Frontal cortex (tissue), 4 donors: ENCODE results near the gene SEMA4F. TPM values are rescaled to one million over a fixed set of nuclear protein-coding genes. Genes with fewer than 3 reads are reported as not detected.

ENCODE experiments used
- DNase-seq, 2 donors: peaks; one replicate each; pipeline ENCODE4 v3.0.0; 2012; ENCODE audit warnings: low spot score in 2 of 2
- FAIRE-seq: peaks from 2 replicates; lab custom pipeline; 2012; peaks lifted over from hg19 to GRCh38; lab: Jason Lieb, UNC
- total RNA-seq: library from RNA; depleted of rRNA; stranded (reverse); fragments of >200 nt; gene quantifications from one replicate; pipeline ENCODE4 v1.2.3, GENCODE V29; 2014
- donor health status: control.
- donor health status: control.
- donor health status: control.

The SEMA4F gene
- total RNA-seq, 1 donor from 2014 or later: 14.7 TPM

DNA sequence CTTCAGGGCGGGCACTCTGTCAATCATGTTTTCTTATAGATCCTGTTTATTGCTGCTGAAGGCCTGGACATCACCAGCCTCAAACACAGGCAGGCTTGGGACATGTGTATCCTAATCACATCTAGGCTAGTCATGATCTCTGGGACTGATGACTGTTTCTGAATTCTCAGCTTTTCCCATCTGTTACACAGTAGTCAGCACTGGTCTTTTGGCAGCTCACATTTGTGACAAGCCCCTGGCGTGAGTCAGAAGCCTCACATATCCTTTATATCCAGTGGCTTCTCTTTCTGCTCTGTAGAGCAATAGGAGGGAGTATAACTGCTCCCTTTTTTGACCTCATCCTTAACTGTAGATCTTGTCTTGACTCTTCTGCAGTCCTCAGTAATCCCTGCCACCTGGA, 4.5 kb downstream of the SEMA4F start:
- DNase-seq: no peak

GRCh38 chr2:74659462-74659861, 5.4 kb downstream of the SEMA4F start:
- no peak for DNase-seq
- no peak for FAIRE-seq

More for the DNA sequence above, 4.5 kb downstream of the SEMA4F start:
- no peak for FAIRE-seq

DNA sequence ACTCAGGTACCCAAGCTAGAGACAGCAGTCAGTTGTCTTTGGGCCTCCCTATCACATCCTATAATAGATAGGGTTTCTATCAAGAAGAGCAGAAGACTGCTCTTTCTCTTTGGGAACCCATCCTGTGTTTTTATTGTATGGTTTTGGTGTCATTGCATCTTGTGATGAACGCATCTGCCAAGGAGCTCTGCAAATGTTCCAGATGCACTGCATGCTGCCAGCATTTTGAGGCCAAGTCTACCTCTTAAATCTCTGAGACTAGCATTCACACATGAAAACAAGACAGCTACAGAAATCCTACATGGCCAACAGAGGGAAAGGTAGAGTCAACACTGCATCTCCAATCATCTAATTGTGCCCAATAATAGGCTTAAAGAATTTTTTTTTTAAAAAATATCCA, 14.0 kb downstream of the SEMA4F start:
- no peak for FAIRE-seq
- DNase-seq: no peak

- DNase-seq: no peak
- FAIRE-seq: no peak
These were observed 16.2 kb downstream of the SEMA4F start for GRCh38 chr2:74670263-74670662.

DNA sequence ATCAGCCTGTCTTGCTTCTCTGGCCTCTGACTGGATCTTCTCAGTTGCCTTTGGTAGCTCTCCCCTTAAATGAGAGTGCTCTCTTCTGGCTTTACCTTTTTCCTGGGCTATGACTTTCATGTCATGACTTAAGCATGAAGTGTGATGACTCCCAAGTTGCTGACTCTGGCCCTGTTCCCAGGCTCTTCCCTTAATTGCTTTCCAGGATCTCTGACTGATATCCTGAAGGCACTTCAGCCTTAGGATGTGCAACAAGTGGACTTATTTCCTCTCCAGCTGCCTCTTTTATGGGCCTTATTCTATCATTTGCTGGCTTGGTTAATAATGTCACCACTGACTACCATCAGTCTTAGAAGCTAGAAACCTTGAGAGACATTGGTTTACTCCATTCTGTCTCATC, 17.4 kb downstream of the SEMA4F start:
- FAIRE-seq (no peak), DNase-seq (no peak)

DNA sequence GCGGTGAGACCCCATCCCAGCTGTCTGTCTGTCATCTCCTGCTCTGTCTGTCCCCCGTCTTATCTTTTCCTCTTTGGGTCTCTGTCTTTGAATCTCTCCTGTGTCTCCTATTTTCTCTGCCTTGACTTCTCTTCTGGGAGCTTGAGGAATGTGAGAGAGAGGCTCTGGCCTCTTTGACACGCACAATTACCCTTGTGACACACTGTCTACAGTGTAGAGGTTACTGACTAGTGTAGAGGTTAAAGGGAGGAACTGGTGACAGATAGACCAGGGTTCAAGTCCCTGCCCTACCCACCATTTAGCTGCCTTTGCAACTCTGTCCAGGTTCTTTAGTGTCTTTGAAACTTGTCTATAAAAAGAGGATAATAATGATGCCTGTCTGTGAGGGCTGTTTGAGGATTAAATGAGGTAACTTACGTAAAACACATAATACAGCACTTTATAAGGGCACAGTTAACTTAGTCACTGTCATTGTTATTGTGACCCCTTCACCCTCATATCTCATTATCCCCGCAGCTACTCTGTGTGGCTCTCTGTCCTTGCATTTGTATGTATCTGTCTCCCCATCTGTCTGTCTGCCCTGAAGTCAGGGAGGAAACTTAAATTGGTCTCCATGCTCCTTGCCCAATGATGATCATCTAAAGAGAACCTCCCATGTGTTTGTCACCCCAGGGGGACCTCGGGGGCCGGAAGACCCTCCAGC, 19.9 kb downstream of the SEMA4F start:
- DNase-seq (no peak), FAIRE-seq (no peak)

DNA sequence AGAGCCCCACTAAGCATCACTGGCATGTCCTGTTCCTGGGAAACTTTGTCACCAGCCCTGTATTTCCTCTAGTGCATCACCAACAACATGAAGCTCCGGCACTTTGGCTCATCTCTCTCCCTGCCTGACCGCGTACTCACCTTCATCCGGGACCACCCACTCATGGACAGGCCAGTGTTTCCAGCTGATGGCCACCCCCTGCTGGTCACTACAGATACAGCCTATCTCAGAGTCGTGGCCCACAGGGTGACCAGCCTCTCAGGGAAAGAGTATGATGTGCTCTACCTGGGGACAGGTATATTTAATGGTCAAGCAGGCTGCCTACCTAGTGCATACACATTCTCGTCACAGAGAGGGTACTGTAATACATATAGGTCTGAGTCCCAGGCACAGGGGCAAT, 21.0 kb downstream of the SEMA4F start:
- no peak for DNase-seq

GRCh38 chr2:74676331-74676730, 22.3 kb downstream of the SEMA4F start:
- no peak for DNase-seq
- no peak for FAIRE-seq

More for the DNA sequence above, 21.0 kb downstream of the SEMA4F start:
- FAIRE-seq: no peak

DNA sequence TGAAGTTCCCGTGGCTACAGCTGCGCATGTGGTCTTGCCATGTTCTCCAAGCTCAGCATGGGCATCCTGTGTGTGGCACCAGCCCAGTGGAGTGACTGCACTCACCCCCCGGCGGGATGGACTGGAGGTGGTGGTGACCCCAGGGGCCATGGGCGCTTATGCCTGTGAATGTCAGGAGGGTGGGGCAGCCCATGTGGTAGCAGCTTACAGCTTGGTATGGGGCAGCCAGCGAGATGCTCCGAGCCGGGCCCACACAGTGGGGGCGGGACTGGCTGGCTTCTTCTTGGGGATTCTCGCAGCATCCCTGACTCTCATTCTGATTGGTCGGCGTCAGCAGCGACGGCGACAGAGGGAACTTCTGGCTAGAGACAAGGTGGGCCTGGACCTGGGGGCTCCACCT, 25.6 kb downstream of the SEMA4F start:
- no peak for DNase-seq
- no peak for FAIRE-seq

DNA sequence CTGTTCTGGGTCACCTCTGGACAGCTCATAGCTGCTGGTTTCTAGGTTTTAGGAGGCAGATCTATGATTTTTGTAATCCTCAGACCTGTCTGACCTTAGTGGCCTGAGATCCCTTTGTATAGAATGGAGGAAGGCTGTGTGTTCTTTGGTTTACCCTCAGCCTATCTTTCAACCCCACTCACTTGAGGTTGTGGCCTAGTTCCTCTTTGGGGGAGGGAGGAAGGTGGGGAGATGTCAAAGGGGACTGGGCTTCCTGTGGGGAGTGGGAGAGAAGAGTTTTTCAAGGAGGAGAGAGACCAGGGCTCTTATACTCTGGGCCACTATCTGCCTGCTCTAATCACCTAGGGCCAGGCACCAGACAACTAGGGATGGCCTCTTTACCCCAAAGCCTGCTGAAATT, 28.5 kb downstream of the SEMA4F start:
- no peak for FAIRE-seq
- no peak for DNase-seq

DNA sequence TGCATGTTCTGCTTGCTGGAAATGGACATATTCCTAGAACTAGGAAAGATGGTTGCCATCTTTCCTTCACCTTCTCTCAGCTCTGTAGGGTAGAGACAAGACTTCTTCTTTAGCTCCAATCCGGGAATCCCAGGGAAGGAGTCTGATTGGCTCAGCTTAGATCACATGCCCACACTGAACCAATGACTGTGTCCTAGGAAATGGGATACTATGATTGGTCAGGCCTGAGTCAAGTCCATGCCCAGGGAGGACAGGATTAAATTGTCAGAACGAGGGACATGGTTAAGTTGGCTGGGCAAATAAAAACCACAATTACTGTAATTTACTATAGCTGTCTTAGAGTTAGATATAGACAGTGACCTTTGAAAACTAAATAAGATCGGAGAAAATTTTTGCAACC, 31.4 kb downstream of the SEMA4F start:
- DNase-seq: no peak
- FAIRE-seq: no peak

DNA sequence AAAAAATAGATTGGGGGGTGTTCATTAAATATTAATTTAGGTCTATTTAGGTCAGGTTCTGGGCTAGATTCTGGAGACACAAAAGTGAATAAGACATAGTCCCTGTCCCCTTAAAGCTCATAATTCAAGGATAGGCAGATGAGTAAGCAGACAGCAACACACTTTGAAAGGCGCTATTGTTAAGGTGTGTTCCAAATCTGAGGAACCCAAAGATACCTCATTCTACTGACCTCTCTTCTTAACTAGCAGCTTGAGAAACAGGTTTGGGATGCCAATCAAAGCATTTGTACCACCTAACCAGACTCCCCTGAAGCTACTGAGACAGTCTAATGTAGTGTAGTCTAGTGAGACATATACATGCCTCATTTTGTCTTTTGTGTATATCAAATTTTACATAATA, 34.8 kb downstream of the SEMA4F start:
- FAIRE-seq (no peak), DNase-seq (no peak)

DNA sequence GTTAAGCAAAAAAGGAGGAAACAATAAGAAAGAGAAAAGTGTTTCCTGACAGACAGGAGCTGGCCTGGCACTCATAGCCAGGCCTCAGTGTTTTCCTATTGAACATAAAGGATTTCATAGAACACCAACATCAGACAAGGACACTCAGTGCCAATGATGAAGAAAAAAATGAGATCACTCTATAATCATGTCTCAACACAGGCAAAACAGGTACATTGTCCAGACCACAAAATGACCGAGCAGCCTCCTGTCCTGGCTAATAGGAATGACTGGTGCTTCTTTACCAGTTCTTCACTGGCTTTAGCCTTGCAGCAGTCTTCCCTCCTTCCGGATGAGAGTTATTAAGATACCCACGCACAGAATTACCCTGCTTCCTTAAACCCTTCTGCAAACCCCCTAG, 35.6 kb downstream of the SEMA4F start:
- DNase-seq: no peak
- no peak for FAIRE-seq

DNA sequence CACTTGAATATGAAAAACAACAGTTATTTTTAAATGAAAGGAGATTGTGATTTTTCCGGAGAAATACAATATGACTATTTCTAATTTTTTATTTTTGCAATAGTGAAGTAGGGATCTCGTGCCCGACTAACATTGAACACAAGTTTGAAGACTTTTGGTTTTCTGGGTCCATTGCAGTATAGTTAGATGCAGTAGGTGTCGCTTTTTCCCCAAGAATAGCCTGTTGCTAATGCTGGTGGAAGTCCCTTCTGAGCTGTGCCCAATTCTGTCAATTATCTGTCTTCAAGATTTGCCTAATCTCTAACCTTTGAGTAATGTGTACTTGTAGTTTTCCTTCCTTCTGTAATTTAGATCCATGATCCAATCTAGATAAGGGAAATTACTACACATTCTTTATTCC, 36.5 kb downstream of the SEMA4F start:
- DNase-seq (peak; percentile 24 to 60), FAIRE-seq (peak; percentile 92)

- DNase-seq (no peak), FAIRE-seq (no peak)
These were observed 37.9 kb downstream of the SEMA4F start for GRCh38 chr2:74691929-74692328.

DNA sequence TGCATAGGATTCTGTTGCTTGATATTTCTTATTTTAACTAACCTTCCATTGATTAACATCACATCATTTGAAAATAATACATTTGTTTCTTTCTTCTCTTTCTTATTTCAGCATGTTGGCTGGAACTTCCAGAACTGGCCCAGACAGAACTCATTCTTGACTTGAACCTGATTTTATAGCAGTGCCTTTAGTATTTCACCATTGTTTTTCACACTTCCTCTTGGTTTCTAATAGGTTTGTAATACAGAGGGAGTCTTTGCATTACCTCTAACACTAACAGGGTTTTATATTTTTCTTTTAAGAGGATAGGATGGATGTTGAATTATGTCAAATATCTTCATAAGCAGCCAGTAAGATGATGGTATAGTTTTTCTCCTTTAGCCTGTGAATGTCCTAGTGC, 39.2 kb downstream of the SEMA4F start:
- FAIRE-seq: no peak
- no peak for DNase-seq

DNA sequence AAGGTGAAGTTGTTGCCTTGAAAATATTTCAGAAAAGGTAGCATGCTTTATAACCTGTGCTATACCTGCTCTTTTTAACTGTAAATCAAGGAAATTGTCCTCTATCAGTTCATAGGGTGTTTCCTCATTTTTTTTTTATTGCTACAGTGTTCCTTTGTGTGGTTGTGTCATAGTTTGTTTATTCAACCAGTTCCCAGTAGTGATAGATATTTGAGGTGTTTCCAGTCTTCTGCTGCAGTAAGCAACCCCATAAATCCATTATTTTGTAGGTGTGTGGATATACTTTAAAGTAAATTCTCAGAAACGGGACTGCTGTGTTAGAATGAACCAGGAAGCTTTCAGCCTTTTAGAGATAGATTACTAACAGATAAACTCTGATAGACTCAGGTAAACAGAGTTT, 39.6 kb downstream of the SEMA4F start:
- FAIRE-seq: no peak

DNA sequence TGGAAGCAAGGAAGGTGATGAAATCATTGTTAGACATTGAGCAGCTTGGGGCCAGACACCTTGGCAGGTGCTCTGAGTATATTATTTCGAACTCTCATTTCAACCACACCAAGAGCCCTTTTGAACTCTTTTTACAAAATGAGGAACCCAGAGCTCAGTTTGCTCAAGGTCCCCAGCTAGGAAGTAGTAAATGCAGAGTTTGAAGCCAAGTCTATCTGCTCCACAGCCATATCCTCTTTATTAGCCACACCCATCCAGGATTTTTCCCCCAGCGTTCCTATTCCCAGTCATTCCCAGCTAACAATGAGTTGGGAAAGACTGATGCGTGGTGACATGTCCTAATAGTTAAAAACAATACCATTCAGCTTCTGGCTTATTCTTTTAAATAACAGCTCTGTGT, 40.2 kb downstream of the SEMA4F start:
- no peak for DNase-seq
- FAIRE-seq: no peak

More for the DNA sequence above, 39.6 kb downstream of the SEMA4F start:
- no peak for DNase-seq

DNA sequence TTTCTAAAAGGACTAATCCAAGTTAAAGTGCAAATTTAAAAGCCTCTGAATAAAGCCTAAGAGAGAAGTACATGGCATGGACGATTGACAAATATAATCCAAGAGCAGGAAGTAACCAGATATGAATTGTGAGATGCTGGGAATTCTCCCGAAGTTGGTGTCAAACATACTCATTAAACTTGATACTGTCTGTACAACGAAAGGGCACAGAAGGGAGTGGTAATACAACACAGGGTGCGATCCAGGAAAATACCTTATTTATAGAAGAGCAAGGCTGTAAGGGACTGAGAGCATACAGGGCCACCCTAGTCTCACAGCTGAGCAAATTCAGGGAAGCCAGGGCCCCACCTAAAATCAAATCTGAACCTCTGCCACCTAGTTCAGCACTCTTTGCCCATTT, 41.6 kb downstream of the SEMA4F start:
- DNase-seq (no peak), FAIRE-seq (no peak)

DNA sequence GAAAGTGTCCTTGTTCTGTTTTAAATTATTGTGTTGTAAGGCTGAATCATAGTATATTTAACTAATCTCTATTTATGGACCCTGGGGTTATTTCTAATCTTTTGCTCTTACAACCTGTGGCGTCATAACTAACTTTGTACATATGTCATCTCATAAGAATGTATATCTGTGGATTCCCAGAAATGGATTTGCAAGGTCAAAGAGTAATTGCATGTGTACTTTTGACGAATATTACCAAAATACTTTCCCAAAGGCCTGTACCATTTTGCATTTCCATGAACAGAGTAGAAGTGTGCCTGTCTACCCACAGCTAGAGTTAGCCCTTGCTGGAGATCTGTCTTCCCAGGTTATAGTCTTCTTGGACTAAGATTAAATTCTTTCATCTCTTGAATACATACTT, 42.8 kb downstream of the SEMA4F start:
- FAIRE-seq: no peak

GRCh38 chr2:74700643-74701372, 46.8 kb downstream of the SEMA4F start:
- FAIRE-seq: no peak

More for the DNA sequence above, 42.8 kb downstream of the SEMA4F start:
- no peak for DNase-seq

More at GRCh38 chr2:74700643-74701372, 46.8 kb downstream of the SEMA4F start:
- no peak for DNase-seq
